WTC11 (cell line): ENCODE data around the gene TSC22D3.

ENCODE experiments used
- ARID4B ChIP-seq: sonication (generic); formaldehyde crosslinking; IDR thresholded peaks from 2 replicates; pipeline ENCODE4 v1.8.0; 2023; ENCODE audit warnings: missing genetic modification reagents, mild to moderate bottlenecking, borderline replicate concordance
- CREB1 ChIP-seq: sonication (generic); formaldehyde crosslinking; IDR thresholded peaks from 2 replicates; pipeline ENCODE4 v1.8.0; 2023; ENCODE audit warnings: mild to moderate bottlenecking, missing genetic modification reagents
- CTCF ChIP-seq: fragments of 200-600 bp; IDR thresholded peaks from 2 replicates; pipeline ENCODE4 v1.8.0; 2022; ENCODE audit warnings: antibody characterized with exemption
- HMGXB4 ChIP-seq: sonication (generic); formaldehyde crosslinking; IDR thresholded peaks from 2 replicates; pipeline ENCODE4 v1.8.1; 2023; ENCODE audit warnings: mild to moderate bottlenecking, moderate library complexity, missing genetic modification reagents
- MXD4 ChIP-seq: fragments of 250-450 bp; sonication (Bioruptor Pico); IDR thresholded peaks from 2 replicates; pipeline ENCODE4 v1.8.0; 2021; ENCODE audit warnings: mild to moderate bottlenecking, moderate library complexity, borderline replicate concordance
- TCF7 ChIP-seq: sonication (generic); formaldehyde crosslinking; IDR thresholded peaks from 2 replicates; pipeline ENCODE4 v1.8.0; 2022; ENCODE audit warnings: mild to moderate bottlenecking, low read depth, missing genetic modification reagents, moderate library complexity
- ZBTB43 ChIP-seq: sonication (generic); formaldehyde crosslinking; IDR thresholded peaks from 2 replicates; pipeline ENCODE4 v1.8.1; 2023; ENCODE audit warnings: mild to moderate bottlenecking, missing genetic modification reagents
- ZNF138 ChIP-seq: sonication (generic); formaldehyde crosslinking; conservative IDR thresholded peaks from 2 replicates; pipeline ENCODE4 v1.8.1; 2022; ENCODE audit warnings: mild to moderate bottlenecking, moderate library complexity, missing genetic modification reagents

GRCh38 chrX:107776649-107777535 is 1.3 kb upstream of the TSC22D3 start:
- TF ChIP-seq MXD4 (CRISPR knock-in tag) (no peak), TCF7 (no peak), CTCF (peak; percentile 35; the same call in 1 of the 2 replicates), ZBTB43 (CRISPR knock-in tag) (no peak), CREB1 (CRISPR knock-in tag) (no peak), ZNF138 (CRISPR knock-in tag) (no peak), ARID4B (CRISPR knock-in tag) (no peak), HMGXB4 (no peak)
